ENCODE results near the gene KRT6A.

DNA sequence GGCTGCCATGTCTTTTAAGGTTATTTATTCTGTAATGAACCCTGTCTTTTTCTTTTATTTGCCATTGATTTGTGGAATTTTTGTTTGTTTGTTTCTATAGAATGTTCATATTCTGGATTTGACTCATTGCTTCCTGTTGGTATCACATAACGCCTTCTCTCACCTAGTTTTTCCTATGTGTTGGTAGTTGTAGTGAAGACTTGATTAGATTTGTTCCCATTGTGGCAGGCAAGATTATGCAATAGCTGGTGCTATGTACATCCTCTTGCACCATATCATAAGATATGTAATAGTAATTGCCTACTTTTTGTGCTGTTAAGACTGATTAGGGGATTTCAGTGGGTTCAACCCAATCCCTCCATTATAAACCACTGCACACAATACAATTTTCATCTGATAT is 37.2 kb downstream of the KRT6A start:
- TF ChIP-seq POLR2AphosphoS5 (IDR thresholded peaks at IDR 0.05) = no peak
- TF ChIP-seq, protein P1, sequence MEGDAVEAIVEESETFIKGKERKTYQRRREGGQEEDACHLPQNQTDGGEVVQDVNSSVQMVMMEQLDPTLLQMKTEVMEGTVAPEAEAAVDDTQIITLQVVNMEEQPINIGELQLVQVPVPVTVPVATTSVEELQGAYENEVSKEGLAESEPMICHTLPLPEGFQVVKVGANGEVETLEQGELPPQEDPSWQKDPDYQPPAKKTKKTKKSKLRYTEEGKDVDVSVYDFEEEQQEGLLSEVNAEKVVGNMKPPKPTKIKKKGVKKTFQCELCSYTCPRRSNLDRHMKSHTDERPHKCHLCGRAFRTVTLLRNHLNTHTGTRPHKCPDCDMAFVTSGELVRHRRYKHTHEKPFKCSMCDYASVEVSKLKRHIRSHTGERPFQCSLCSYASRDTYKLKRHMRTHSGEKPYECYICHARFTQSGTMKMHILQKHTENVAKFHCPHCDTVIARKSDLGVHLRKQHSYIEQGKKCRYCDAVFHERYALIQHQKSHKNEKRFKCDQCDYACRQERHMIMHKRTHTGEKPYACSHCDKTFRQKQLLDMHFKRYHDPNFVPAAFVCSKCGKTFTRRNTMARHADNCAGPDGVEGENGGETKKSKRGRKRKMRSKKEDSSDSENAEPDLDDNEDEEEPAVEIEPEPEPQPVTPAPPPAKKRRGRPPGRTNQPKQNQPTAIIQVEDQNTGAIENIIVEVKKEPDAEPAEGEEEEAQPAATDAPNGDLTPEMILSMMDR (IDR thresholded peaks at IDR 0.05) = no peak

Measured in stomach (tissue), 4 donors.